ENCODE measurements around the gene CD82.

The CD82 gene

DNA sequence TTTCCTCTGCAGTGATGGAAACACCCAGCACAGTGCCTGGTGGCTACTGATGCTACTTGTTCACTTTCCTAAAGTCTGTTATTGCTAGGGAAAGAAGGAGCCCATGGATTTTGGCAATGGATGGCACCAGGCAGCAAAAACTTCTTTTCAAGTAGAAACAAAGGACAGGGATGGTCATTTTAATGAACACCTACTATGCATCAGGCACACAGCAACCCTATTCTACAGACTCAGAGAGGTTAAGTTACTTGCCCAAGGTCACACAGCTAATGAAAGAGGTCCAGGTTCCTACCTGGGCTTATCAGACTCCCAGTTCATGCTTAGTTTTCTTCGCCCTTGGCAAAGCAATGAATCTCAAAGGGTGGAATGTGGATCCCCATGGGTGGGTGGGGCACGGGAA, 36.9 kb upstream of the CD82 start:
- TF ChIP-seq, protein P1, sequence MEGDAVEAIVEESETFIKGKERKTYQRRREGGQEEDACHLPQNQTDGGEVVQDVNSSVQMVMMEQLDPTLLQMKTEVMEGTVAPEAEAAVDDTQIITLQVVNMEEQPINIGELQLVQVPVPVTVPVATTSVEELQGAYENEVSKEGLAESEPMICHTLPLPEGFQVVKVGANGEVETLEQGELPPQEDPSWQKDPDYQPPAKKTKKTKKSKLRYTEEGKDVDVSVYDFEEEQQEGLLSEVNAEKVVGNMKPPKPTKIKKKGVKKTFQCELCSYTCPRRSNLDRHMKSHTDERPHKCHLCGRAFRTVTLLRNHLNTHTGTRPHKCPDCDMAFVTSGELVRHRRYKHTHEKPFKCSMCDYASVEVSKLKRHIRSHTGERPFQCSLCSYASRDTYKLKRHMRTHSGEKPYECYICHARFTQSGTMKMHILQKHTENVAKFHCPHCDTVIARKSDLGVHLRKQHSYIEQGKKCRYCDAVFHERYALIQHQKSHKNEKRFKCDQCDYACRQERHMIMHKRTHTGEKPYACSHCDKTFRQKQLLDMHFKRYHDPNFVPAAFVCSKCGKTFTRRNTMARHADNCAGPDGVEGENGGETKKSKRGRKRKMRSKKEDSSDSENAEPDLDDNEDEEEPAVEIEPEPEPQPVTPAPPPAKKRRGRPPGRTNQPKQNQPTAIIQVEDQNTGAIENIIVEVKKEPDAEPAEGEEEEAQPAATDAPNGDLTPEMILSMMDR (IDR thresholded peaks at IDR 0.05; ENCODE audit: extremely low read depth, missing control alignments), result no peak

DNA sequence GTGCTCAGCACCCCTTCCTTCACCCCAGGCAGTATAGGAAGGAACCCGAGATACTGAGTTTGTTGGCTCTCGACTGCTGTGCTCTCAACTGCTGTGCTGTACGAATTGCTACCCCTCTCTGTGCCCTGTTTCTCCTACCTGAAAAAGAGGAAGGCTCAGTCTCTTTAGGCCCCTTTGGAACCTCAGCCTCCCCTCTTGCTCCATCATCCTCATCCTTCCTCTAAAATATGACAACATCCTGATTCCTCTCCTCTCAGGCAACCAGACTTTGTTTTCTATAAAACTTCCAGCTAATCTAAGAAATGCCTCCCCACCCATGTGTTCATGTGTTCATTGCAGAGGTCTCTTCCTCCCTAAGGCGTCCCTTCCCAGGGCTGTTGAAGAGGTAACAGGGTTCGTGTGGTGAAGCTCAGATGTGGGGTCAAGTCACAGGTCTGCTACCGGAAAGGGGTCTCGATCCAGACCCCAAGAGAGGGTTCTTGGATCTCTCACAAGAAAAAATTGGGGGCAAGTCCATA, 35.5 kb upstream of the CD82 start:
- DNase-seq (ENCODE audit: low spot score), result no peak
- TF ChIP-seq, protein P1 (IDR thresholded peaks at IDR 0.05; ENCODE audit: extremely low read depth, missing control alignments), result no peak

More for the DNA sequence above, 36.9 kb upstream of the CD82 start:
- DNase-seq (ENCODE audit: low spot score), result no peak

DNA sequence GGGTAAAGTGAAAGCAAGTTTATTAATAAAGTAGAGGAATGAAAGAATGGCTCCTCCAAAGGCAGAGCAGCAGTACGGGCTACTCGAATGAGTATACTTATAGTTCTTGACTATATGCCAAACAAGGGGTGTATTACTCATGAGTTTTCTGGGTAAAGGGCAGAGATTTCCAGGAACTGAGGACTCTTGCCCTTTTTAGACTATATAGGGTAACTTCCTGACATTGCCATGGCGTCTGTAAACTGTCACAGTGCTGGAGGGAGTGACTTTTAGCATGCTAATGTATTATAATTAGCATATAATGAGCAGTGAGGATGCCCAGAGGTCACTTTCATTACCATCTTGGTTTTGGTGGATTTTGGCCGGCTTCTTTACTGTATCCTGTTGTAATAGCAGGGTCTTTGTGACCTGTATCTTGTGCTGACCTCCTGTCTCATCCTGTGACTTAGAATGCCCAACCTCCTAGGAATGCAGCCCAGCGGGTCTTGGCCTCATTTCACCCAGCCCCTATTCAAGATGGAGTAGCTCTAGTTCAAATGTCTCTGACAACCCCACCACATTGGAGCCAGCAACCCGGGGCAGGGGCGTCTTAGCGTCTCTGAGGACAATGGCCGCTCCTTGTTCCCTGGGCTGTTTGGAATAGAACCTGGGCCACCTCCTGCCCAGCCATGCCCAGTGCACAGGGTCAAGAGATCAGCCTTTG, 34.9 kb upstream of the CD82 start:
- DNase-seq (ENCODE audit: low spot score), result no peak
- TF ChIP-seq, protein P1 (IDR thresholded peaks at IDR 0.05; ENCODE audit: extremely low read depth, missing control alignments), result no peak

DNA sequence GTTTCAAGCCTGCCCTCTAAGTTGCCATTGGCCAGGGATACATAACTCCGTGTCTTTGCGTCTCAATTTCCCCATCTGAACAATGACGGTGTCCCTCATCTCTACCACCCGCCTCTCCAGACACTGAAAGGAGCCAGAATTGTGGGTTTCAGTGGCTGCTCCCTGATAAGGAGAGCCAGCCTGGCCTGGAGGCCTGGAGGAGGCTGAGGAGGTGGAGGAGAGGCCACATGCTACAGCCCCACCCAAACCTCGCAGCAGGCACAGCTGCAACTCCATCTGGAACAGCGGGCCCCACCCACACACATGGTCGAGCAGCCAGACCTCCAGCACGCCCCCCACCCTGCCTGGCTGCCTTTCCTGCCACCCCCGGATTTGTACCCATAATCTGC, 34.4 kb upstream of the CD82 start:
- TF ChIP-seq, protein P1 (IDR thresholded peaks at IDR 0.05; ENCODE audit: extremely low read depth, missing control alignments), result no peak
- no peak for DNase-seq (ENCODE audit: low spot score)

DNA sequence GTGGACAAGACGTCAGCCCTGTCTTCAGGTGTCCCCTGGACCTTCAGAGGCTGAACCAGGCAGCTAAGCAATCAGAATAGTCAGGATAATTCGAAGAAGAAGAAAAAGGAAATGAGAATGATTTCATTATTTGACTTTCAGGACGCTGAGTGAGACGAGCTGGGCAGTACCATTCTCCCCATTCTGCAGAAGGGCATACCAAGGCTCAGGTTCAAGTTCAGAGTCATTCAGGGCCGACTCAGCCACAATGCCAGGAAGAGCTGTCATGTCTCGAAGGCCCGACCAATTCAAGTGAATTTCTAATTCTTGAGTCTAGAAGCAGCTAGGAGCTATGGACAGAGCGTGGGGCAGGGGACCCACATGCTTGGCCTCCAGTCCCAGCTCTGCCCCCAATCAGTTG, 33.8 kb upstream of the CD82 start:
- DNase-seq (ENCODE audit: low spot score), result no peak
- TF ChIP-seq, protein P1 (IDR thresholded peaks at IDR 0.05; ENCODE audit: extremely low read depth, missing control alignments), result no peak

DNA sequence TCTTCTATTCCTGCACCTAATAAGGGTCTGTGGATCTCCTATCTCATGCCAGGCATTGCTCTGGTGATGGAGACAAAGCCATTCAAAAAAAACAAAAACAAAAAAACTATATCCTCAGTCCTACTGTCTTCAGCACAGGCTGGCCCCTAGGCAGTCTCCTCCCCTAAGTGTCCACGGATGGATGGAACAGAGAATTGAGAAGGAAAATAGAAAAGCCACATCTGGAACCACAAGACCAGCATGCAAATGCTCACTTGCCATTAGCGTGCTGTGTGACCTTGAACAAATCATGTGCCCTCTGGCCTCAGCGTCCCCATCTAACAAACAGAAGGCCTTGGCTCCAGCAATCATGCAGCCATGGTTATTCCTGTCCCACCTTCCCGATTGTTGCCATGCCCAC, 32.7 kb upstream of the CD82 start:
- no peak for DNase-seq (ENCODE audit: low spot score)
- TF ChIP-seq, protein P1 (IDR thresholded peaks at IDR 0.05; ENCODE audit: extremely low read depth, missing control alignments), result no peak

DNA sequence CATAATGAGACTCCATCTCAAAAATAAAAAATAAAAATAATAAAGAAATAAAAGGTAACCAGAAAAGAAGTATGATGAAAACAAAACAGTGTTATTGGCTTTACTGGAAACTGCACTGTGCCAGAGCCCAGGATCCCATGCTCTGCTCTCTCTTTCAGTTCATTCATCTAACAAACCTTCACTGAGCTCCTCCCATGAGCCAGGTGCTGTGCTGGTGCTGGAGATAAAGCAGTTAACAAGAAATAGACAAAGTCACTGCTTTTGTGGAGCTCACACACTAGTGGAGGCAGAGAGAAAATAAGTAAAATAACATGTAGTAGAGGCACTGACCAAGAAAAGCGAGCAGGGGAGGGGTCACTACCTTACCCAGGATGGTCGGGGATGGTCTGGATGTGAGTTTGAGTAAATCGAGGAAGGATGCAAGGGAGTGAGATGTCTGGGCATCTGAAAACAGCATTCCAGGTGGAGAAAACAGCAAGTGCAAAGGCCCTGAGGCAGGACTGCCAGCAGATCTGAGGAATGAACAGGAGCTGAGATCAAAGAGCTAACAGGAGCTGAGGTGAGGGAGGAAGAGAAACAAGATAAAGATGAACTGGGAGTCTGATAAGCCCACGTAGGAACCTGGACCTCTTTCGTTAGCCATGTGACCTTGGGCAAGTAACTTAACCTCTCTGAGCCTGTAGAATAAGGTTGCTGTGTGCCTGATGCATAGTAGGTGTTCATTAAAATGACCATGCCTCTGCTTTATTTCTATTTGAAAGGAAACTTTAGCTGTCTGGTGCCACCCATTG, 31.3 kb upstream of the CD82 start:
- TF ChIP-seq, protein P1 (IDR thresholded peaks at IDR 0.05; ENCODE audit: extremely low read depth, missing control alignments), result no peak
- DNase-seq (ENCODE audit: low spot score), result no peak
